PC-9 (cell line): ENCODE data around the gene POMP.

Source experiments
- CTCF ChIP-seq: fragments of 200-600 bp; sonication (generic); conservative IDR thresholded peaks from 2 replicates; pipeline ENCODE4 v1.6.1; 2017; ENCODE audit warnings: mixed run types, antibody characterized with exemption, mild to moderate bottlenecking, moderate library complexity
- EZH2 ChIP-seq: fragments of 200-600 bp; sonication (generic); IDR thresholded peaks from 2 replicates; pipeline ENCODE4 v1.8.0; 2017; ENCODE audit warnings: antibody characterized with exemption, low read depth

GRCh38 chr13:28638756-28639155, 20.2 kb upstream of the POMP start:
- no peak for TF ChIP-seq CTCF
- no peak for TF ChIP-seq EZH2
